ENCODE results near the gene COPS9. TPM values are rescaled to one million over a fixed set of nuclear protein-coding genes. Genes with fewer than 3 reads are reported as not detected.

COPS9 gene
- total RNA-seq, 1 donor from 2014 or later = 160 TPM

- DNase-seq (ENCODE audit: low read depth in 2 of 2) = peak in 1 of 2 donors; percentile 32
These were observed 14.1 kb upstream of the COPS9 start for GRCh38 chr2:240149943-240150784.

- no peak for DNase-seq (ENCODE audit: low read depth in 2 of 2)
These were observed 11.9 kb upstream of the COPS9 start for GRCh38 chr2:240147911-240148587.

- no peak for DNase-seq (ENCODE audit: low read depth in 2 of 2)
These were observed 11.3 kb upstream of the COPS9 start for GRCh38 chr2:240147382-240147781.

- DNase-seq (ENCODE audit: low read depth in 2 of 2) = no peak
These were observed 10.6 kb upstream of the COPS9 start for GRCh38 chr2:240146627-240147278.

GRCh38 chr2:240146141-240146561 is 10.0 kb upstream of the COPS9 start:
- no peak for DNase-seq (ENCODE audit: low read depth in 2 of 2)

- no peak for DNase-seq (ENCODE audit: low read depth in 2 of 2)
These were observed 9.4 kb upstream of the COPS9 start for GRCh38 chr2:240145461-240145860.

GRCh38 chr2:240144649-240145261 is 8.7 kb upstream of the COPS9 start:
- no peak for DNase-seq (ENCODE audit: low read depth in 2 of 2)

- peak; percentile 10 to 47 for DNase-seq (ENCODE audit: low read depth in 2 of 2)
These were observed 7.9 kb upstream of the COPS9 start for GRCh38 chr2:240143801-240144648.

GRCh38 chr2:240143276-240143675 is 7.2 kb upstream of the COPS9 start:
- DNase-seq (ENCODE audit: low read depth in 2 of 2) = no peak

- DNase-seq (ENCODE audit: low read depth in 2 of 2) = no peak
These were observed 6.8 kb upstream of the COPS9 start for GRCh38 chr2:240142859-240143258.

- DNase-seq (ENCODE audit: low read depth in 2 of 2) = no peak
These were observed 6.2 kb upstream of the COPS9 start for GRCh38 chr2:240142256-240142775.

- DNase-seq (ENCODE audit: low read depth in 2 of 2) = no peak
These were observed 5.6 kb upstream of the COPS9 start for GRCh38 chr2:240141736-240142135.

- no peak for DNase-seq (ENCODE audit: low read depth in 2 of 2)
These were observed 4.8 kb upstream of the COPS9 start for GRCh38 chr2:240140920-240141319.

- no peak for DNase-seq (ENCODE audit: low read depth in 2 of 2)
These were observed 4.4 kb upstream of the COPS9 start, which contains the start of gene OTOS for GRCh38 chr2:240140511-240140910. TSS of gene OTOS (minus strand) at chr2:240140658. CDS start at chr2:240140326, 332 bp downstream.

GRCh38 chr2:240139666-240140393 is 3.7 kb upstream of the COPS9 start:
- no peak for DNase-seq (ENCODE audit: low read depth in 2 of 2)

GRCh38 chr2:240139011-240139441 is 2.9 kb upstream of the COPS9 start:
- no peak for DNase-seq (ENCODE audit: low read depth in 2 of 2)

GRCh38 chr2:240138254-240138984 is 2.3 kb upstream of the COPS9 start:
- no peak for DNase-seq (ENCODE audit: low read depth in 2 of 2)

- DNase-seq (ENCODE audit: low read depth in 2 of 2) = no peak
These were observed 1.6 kb upstream of the COPS9 start for GRCh38 chr2:240137596-240138253.
